ENCODE results near the gene BRIP1. TPM values are rescaled to one million over a fixed set of nuclear protein-coding genes. Genes with fewer than 3 reads are reported as not detected.

BRIP1 gene
- total and polyA plus RNA-seq, 2 experiments from 2014 or later: 2.2 to 4.0 TPM

GRCh38 chr17:61754124-61754523 is 109.2 kb downstream of the BRIP1 start:
- Histone ChIP-seq H3K4me3 (no peak overlapping the region), H4K20me1 (ENCODE audit: insufficient read depth) (no peaks in the 10 kb centered on the region), H3K27me3 (replicated peaks; ENCODE audit: insufficient read depth) (no peaks in the 10 kb centered on the region), H3K4me1 (ENCODE audit: insufficient read depth) (no peaks in the 10 kb centered on the region), H2AFZ (no peak overlapping the region), H3K79me2 (ENCODE audit: insufficient read depth) (no peaks in the 10 kb centered on the region), H3K9ac (no peak overlapping the region), H3K9me2 (ENCODE audit: insufficient read depth) (no peaks in the 10 kb centered on the region), H3K9me3 (ENCODE audit: low read depth) (no peaks in the 10 kb centered on the region), H3K27ac (no peak overlapping the region), H3F3A (ENCODE audit: insufficient read depth) (no peaks in the 10 kb centered on the region), H3K4me2 (ENCODE audit: unreplicated experiment) (no peak overlapping the region), H3K36me3 (ENCODE audit: low read depth) (no peaks in the 10 kb centered on the region)
- in situ Hi-C loops (cut with MboI): no loop called here
- no peak for DNase-seq
- WGBS, 2 experiments (ENCODE audit: low coverage in 1 of 2, low lambda C conversion rate in 2 of 2, missing lambda C conversion rate in 2 of 2): 94 to 100% methylated on average over 1 of the region's 1 CpG
- TF ChIP-seq EZH2 (IDR thresholded peaks at IDR 0.05; ENCODE audit: insufficient read depth, poor library complexity, severe bottlenecking) (no peak), EZH2phosphoT487 (IDR thresholded peaks at IDR 0.05; ENCODE audit: insufficient read depth, low read depth) (no peak)

- H4K20me1 ChIP-seq (ENCODE audit: insufficient read depth): no peaks in the 10 kb centered on the region
- no peak overlapping the region for H3K4me2 ChIP-seq (ENCODE audit: unreplicated experiment)
- TF ChIP-seq EZH2 (IDR thresholded peaks at IDR 0.05; ENCODE audit: insufficient read depth, poor library complexity, severe bottlenecking): no peak
- TF ChIP-seq EZH2phosphoT487 (IDR thresholded peaks at IDR 0.05; ENCODE audit: insufficient read depth, low read depth): no peak
- H3K9me2 ChIP-seq (ENCODE audit: insufficient read depth): no peaks in the 10 kb centered on the region
- DNase-seq: no peak
- no peaks in the 10 kb centered on the region for H3K36me3 ChIP-seq (ENCODE audit: low read depth)
- no peak overlapping the region for H3K4me3 ChIP-seq
- H3K79me2 ChIP-seq (ENCODE audit: insufficient read depth): no peaks in the 10 kb centered on the region
- no peak overlapping the region for H2AFZ ChIP-seq
- 92 to 100% methylated on average over 1 of the region's 1 CpG for WGBS, 2 experiments (ENCODE audit: low coverage in 1 of 2, low lambda C conversion rate in 2 of 2, missing lambda C conversion rate in 2 of 2)
- H3K9ac ChIP-seq: no peak overlapping the region
- H3K9me3 ChIP-seq (ENCODE audit: low read depth): no peaks in the 10 kb centered on the region
- in situ Hi-C loops (cut with MboI): no loop called here
- no peaks in the 10 kb centered on the region for H3F3A ChIP-seq (ENCODE audit: insufficient read depth)
- H3K4me1 ChIP-seq (ENCODE audit: insufficient read depth): no peaks in the 10 kb centered on the region
- H3K27ac ChIP-seq: no peak overlapping the region
- no peaks in the 10 kb centered on the region for H3K27me3 ChIP-seq (replicated peaks; ENCODE audit: insufficient read depth)
These were observed 109.6 kb downstream of the BRIP1 start for GRCh38 chr17:61753696-61754095.

DNA sequence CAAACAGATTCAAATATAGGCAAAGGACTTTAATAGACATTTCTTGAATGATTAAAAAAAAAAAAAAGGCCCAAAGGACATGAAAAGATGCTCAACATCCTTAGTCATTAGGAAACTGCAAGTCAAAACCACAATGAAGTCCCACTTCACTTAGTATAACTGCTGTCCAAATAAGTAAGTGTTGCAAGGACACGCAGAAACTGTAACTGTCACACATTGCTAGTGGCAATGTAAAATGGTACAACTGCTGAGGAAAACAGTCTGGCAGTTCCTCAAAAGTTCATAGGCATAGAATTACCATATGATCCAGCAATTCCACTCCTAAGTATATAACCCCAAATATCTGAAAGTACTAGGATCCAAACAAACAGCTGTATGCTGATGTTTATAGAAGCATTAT is 112.7 kb downstream of the BRIP1 start:
- H3K4me2 ChIP-seq (ENCODE audit: unreplicated experiment): no peak overlapping the region
- no peaks in the 10 kb centered on the region for H3K36me3 ChIP-seq (ENCODE audit: low read depth)
- in situ Hi-C loops (cut with MboI): no loop called here
- no peaks in the 10 kb centered on the region for H3K9me3 ChIP-seq (ENCODE audit: low read depth)
- WGBS, 2 experiments (ENCODE audit: low coverage in 1 of 2, low lambda C conversion rate in 2 of 2, missing lambda C conversion rate in 2 of 2): 100% methylated on average over 1 of the region's 1 CpG
- no peaks in the 10 kb centered on the region for H3F3A ChIP-seq (ENCODE audit: insufficient read depth)
- H4K20me1 ChIP-seq (ENCODE audit: insufficient read depth): no peaks in the 10 kb centered on the region
- no peak overlapping the region for H3K4me3 ChIP-seq
- H3K9ac ChIP-seq: no peak overlapping the region
- H3K27me3 ChIP-seq (replicated peaks; ENCODE audit: insufficient read depth): no peaks in the 10 kb centered on the region
- no peak overlapping the region for H3K27ac ChIP-seq
- no peak overlapping the region for H2AFZ ChIP-seq
- H3K79me2 ChIP-seq (ENCODE audit: insufficient read depth): no peaks in the 10 kb centered on the region
- DNase-seq: no peak
- H3K9me2 ChIP-seq (ENCODE audit: insufficient read depth): no peaks in the 10 kb centered on the region
- TF ChIP-seq EZH2 (IDR thresholded peaks at IDR 0.05; ENCODE audit: insufficient read depth, poor library complexity, severe bottlenecking) (no peak), EZH2phosphoT487 (IDR thresholded peaks at IDR 0.05; ENCODE audit: insufficient read depth, low read depth) (no peak)
- H3K4me1 ChIP-seq (ENCODE audit: insufficient read depth): no peaks in the 10 kb centered on the region

DNA sequence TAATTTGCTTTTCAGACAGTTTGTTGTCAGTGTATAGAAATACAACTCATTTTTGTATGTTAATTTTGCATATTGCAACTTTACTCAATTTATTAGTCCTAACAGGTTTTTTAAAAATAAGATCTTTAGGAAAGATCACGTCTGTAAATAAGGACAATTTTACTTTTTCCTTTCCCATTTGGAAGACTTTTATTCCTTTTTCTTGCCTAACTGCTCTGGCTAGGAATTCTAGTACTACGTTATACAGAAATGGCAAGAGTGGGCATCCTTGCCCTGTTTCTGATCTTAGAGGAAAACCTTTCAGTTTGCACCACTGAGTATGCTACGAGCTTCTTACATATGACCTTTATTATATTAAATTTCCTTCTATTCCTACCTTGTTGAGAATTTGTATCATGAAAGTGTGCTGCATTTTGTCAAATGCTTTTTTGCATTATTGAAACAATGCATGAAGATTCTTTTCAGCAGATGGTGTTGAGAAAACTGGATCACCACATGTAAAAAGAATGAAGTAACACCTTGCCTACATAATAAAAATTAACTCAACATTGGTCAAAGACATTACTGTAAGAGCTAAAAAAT is 113.4 kb downstream of the BRIP1 start:
- H3K36me3 ChIP-seq (ENCODE audit: low read depth): no peaks in the 10 kb centered on the region
- 96 to 100% methylated on average over 3 of the region's 3 CpGs for WGBS, 2 experiments (ENCODE audit: low coverage in 1 of 2, low lambda C conversion rate in 2 of 2, missing lambda C conversion rate in 2 of 2)
- in situ Hi-C loops (cut with MboI): no loop called here

More for the DNA sequence above, 113.4 kb downstream of the BRIP1 start:
- TF ChIP-seq EZH2 (IDR thresholded peaks at IDR 0.05; ENCODE audit: insufficient read depth, poor library complexity, severe bottlenecking) (no peak), EZH2phosphoT487 (IDR thresholded peaks at IDR 0.05; ENCODE audit: insufficient read depth, low read depth) (no peak)
- Histone ChIP-seq H3K27ac (no peak overlapping the region), H3K9me3 (ENCODE audit: low read depth) (no peaks in the 10 kb centered on the region), H2AFZ (no peak overlapping the region), H3K79me2 (ENCODE audit: insufficient read depth) (no peaks in the 10 kb centered on the region), H3K9ac (no peak overlapping the region), H4K20me1 (ENCODE audit: insufficient read depth) (no peaks in the 10 kb centered on the region), H3K4me2 (ENCODE audit: unreplicated experiment) (no peak overlapping the region), H3K27me3 (replicated peaks; ENCODE audit: insufficient read depth) (no peaks in the 10 kb centered on the region), H3K4me3 (no peak overlapping the region), H3K9me2 (ENCODE audit: insufficient read depth) (no peaks in the 10 kb centered on the region), H3F3A (ENCODE audit: insufficient read depth) (no peaks in the 10 kb centered on the region), H3K4me1 (ENCODE audit: insufficient read depth) (no peaks in the 10 kb centered on the region)
- no peak for DNase-seq

Measured in GM23248 (cell line).